GM18498 (cell line): Measurements from ENCODE around the gene ST6GALNAC2.
"Not testable (repeated sequence)": the region's sequence is repeated elsewhere in the genome, so short reads cannot be mapped to it uniquely, and the experiment has no call there.

Experiments
- ATAC-seq: cut with Tn5 transposase; IDR thresholded peaks from one replicate; pipeline ENCODE4 v1.9.1; 2021; ENCODE audit warnings: mild to moderate bottlenecking, moderate library complexity; ENCODE audit not compliant: unreplicated experiment

Gene ST6GALNAC2

GRCh38 chr17:76528528-76529223, 57.0 kb downstream of the ST6GALNAC2 start:
- ATAC-seq = no peak

DNA sequence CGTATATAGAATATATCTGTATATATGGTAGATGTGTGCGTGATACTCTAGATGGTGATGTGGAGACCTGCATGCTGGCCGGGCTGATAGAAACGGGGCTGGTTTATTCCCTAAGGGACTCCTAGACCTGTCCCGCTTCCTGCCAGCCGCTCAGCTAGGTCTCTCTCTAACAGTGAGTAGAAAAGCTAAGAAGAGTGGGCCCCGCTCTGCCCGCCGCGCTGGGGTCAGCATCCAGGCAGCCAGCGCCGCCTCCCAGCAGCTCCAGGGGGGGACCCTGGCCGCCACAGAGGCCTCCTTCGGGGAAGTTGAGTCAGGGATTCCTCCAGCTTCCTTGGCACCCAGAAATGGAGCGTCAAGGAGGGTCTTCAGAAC, 57.5 kb downstream of the ST6GALNAC2 start:
- ATAC-seq = peak; percentile 43

GRCh38 chr17:76527430-76528111, 58.1 kb downstream of the ST6GALNAC2 start:
- ATAC-seq = peak; percentile 49

- not testable (repeated sequence) for ATAC-seq
Observed at GRCh38 chr17:76527016-76527415, 58.6 kb downstream of the ST6GALNAC2 start.

GRCh38 chr17:76525513-76525833, 60.2 kb downstream of the ST6GALNAC2 start:
- not testable (repeated sequence) for ATAC-seq

DNA sequence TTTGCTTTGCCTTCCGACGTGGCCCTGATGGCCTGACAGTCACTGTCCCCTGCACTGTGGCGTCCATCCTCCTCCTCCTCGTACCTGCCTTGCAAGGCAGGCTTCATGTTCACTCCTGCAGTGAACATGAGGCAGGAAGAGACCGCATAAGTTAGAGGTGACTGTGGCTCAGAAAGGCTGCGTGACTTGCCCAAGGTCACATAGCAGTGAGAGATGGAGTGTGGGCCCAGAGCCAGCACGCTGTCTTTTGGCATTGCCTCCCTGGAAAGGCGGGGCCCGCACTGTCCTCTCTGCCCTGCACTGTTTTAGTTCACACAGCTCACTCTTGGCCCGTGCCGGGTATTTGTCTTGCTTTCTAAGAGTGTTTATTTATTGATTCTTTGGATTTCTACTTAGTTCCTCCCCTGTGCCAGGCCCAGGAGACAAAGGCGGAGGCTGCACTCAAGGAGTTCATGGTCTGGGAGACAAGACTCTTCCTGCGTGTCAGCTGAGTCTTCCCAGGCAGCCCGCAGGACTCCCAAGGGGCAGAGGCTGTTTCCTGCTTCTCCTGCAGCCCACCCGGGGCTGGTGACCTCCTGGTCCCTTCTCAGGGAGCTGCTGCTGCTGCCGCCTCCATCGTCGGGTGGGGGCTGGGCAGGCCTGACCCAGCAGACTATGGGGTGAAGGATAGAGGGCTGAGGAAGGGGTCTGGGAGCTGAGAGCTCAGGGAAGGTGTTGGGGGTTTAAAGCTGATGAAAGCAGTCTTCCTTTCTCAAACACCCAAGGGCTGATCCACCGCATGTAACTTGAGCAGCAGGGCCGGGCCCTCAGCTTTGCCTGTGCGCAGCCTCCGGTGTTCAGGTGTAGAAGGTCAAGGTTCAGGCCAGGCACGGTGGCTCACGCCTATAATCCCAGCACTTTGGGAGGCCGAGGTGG, 60.8 kb downstream of the ST6GALNAC2 start:
- no peak for ATAC-seq

- no peak for ATAC-seq
Observed at GRCh38 chr17:76523084-76524037, 62.3 kb downstream of the ST6GALNAC2 start.

- ATAC-seq = not testable (repeated sequence)
Observed at GRCh38 chr17:76521683-76522082, 64.0 kb downstream of the ST6GALNAC2 start.

GRCh38 chr17:76521262-76521661, 64.4 kb downstream of the ST6GALNAC2 start:
- no peak for ATAC-seq

DNA sequence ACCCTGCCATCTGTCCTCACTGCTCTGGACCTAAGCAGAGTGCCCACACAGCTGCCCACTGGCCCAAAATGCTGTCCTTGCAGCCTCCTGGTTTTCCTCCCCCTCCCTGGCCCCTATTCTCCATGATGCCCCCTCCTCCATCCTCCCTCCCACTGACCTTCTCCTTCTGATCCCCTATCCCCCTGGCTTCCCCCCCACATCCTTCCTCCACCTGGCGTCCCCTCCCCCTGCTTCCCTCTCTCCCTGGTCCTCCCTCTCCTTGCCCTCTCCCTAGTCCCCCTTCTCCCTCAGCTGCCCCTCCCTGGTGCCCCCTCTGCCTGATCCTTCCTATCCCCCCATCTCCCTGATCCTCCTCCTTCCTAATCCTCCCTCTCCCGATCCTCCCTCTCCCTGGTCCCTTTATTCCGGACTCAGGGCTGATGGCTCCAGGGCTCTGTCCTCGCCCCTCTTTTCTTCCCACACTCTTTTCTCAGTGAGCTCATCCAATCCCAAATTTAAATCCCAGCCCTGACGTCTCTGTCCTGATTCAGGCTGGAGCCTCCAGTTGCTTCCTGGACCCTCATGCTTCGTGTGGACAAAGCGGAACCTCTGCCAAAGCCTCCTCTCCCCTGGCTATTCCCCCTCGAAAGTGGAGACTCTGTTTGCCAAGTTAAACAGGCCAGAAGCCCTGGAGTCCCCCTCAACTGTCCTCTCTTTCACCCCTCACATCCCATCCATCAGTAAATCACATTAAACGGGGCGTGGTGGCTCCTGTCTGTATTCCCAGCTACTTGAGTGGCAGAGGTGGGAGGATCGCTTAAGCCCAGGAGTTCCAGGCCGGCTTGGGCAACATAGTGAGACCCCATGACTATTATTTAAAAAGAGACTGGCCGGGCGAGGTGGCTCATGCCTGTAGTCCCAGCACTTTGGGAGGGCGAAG, 66.4 kb downstream of the ST6GALNAC2 start:
- no peak for ATAC-seq

GRCh38 chr17:76517638-76518038, 68.0 kb downstream of the ST6GALNAC2 start:
- ATAC-seq = no peak
